Measurements from ENCODE around the gene KIF13A.
"Not testable (repeated sequence)": the region's sequence is repeated elsewhere in the genome, so short reads cannot be mapped to it uniquely, and the experiment has no call there.

Gene KIF13A

GRCh38 chr6:17744019-17744756, 243.2 kb downstream of the KIF13A start:
- no peak for TF ChIP-seq CTCF (conservative IDR thresholded peaks at IDR 0.05; ENCODE audit: control insufficient read depth, insufficient read depth, low read depth, low read length)
- no peak for DNase-seq (ENCODE audit: low read depth)
- no peak overlapping the region for H3K4me3 ChIP-seq (ENCODE audit: control insufficient read depth, low read depth, low read length)

GRCh38 chr6:17741507-17741906, 245.9 kb downstream of the KIF13A start:
- DNase-seq (ENCODE audit: low read depth): no peak
- H3K4me3 ChIP-seq (ENCODE audit: control insufficient read depth, low read depth, low read length): no peak overlapping the region
- no peak for TF ChIP-seq CTCF (conservative IDR thresholded peaks at IDR 0.05; ENCODE audit: control insufficient read depth, insufficient read depth, low read depth, low read length)

- H3K4me3 ChIP-seq (ENCODE audit: control insufficient read depth, low read depth, low read length): no peak overlapping the region
- no peak for TF ChIP-seq CTCF (conservative IDR thresholded peaks at IDR 0.05; ENCODE audit: control insufficient read depth, insufficient read depth, low read depth, low read length)
- DNase-seq (ENCODE audit: low read depth): no peak
Observed at GRCh38 chr6:17740559-17741220, 246.7 kb downstream of the KIF13A start.

- no peak for TF ChIP-seq CTCF (conservative IDR thresholded peaks at IDR 0.05; ENCODE audit: control insufficient read depth, insufficient read depth, low read depth, low read length)
- DNase-seq (ENCODE audit: low read depth): no peak
Observed at GRCh38 chr6:17737704-17738252, 249.7 kb downstream of the KIF13A start.

GRCh38 chr6:17735311-17735710, 252.1 kb downstream of the KIF13A start:
- H3K4me3 ChIP-seq (ENCODE audit: control insufficient read depth, low read depth, low read length); DNase-seq (ENCODE audit: low read depth): not testable (repeated sequence)

More at GRCh38 chr6:17737704-17738252, 249.7 kb downstream of the KIF13A start:
- no peak overlapping the region for H3K4me3 ChIP-seq (ENCODE audit: control insufficient read depth, low read depth, low read length)

- TF ChIP-seq CTCF (conservative IDR thresholded peaks at IDR 0.05; ENCODE audit: control insufficient read depth, insufficient read depth, low read depth, low read length): no peak
- no peak for DNase-seq (ENCODE audit: low read depth)
Observed at GRCh38 chr6:17730078-17730704, 257.2 kb downstream of the KIF13A start.

More at GRCh38 chr6:17730078-17730704, 257.2 kb downstream of the KIF13A start:
- H3K4me3 ChIP-seq (ENCODE audit: control insufficient read depth, low read depth, low read length): no peak overlapping the region

Data from fibroblast of mammary gland (primary cell).